B cell (primary cell): ENCODE results near the gene RBM23.

Experiments
- EZH2 ChIP-seq: IDR thresholded peaks from 2 replicates; pipeline ENCODE4 v1.6.1; 2012; ENCODE audit warnings: borderline replicate concordance, low read depth, mild to moderate bottlenecking, moderate library complexity, low read length; ENCODE audit not compliant: insufficient read depth, poor library complexity, severe bottlenecking
- TF ChIP-seq, protein P1 (sequence below): fragments of 200-600 bp; IDR thresholded peaks from one replicate; pipeline ENCODE4 v1.8.0; 2022; ENCODE audit warnings: antibody characterized with exemption, mild to moderate bottlenecking

DNA sequence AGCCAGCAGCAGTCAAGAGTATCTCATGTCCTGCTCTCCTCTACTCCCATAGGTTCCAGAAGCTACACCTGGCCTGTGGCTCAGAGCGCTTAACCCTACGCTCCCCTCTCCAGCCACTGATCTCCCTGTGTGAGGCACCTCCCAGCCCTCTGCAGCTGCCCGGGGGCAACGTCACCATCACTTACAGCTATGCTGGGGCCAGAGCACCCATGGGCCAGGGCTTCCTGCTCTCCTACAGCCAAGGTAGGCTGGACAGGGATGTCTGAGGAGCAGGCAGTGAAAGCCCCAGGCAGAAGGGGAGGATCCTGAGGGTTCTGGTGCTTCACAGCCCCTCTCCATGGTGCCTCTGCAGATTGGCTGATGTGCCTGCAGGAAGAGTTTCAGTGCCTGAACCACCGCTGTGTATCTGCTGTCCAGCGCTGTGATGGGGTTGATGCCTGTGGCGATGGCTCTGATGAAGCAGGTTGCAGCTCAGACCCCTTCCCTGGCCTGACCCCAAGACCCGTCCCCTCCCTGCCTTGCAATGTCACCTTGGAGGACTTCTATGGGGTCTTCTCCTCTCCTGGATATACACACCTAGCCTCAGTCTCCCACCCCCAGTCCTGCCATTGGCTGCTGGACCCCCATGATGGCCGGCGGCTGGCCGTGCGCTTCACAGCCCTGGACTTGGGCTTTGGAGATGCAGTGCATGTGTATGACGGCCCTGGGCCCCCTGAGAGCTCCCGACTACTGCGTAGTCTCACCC lies 43.8 kb downstream of the RBM23 start:
- TF ChIP-seq, protein P1, sequence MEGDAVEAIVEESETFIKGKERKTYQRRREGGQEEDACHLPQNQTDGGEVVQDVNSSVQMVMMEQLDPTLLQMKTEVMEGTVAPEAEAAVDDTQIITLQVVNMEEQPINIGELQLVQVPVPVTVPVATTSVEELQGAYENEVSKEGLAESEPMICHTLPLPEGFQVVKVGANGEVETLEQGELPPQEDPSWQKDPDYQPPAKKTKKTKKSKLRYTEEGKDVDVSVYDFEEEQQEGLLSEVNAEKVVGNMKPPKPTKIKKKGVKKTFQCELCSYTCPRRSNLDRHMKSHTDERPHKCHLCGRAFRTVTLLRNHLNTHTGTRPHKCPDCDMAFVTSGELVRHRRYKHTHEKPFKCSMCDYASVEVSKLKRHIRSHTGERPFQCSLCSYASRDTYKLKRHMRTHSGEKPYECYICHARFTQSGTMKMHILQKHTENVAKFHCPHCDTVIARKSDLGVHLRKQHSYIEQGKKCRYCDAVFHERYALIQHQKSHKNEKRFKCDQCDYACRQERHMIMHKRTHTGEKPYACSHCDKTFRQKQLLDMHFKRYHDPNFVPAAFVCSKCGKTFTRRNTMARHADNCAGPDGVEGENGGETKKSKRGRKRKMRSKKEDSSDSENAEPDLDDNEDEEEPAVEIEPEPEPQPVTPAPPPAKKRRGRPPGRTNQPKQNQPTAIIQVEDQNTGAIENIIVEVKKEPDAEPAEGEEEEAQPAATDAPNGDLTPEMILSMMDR = no peak
- TF ChIP-seq EZH2 = no peak
